Breast epithelium (tissue), 3 donors: Measurements from ENCODE around the gene PTPN18.

Experiments used
- POLR2A ChIP-seq: fragments of 450-650 bp; IDR thresholded peaks from one replicate; pipeline ENCODE4 v1.6.1; 2016; ENCODE audit warnings: antibody characterized with exemption, mild to moderate bottlenecking, moderate library complexity
- TF ChIP-seq, protein P1 (sequence below), 3 donors: fragments of 450-650 bp; IDR thresholded peaks; one replicate each; pipeline ENCODE4 v1.5.1; 2016 to 2017; ENCODE audit warnings: antibody characterized with exemption in 3 of 3, mild to moderate bottlenecking in 3 of 3, moderate library complexity in 3 of 3

- TF ChIP-seq, protein P1, sequence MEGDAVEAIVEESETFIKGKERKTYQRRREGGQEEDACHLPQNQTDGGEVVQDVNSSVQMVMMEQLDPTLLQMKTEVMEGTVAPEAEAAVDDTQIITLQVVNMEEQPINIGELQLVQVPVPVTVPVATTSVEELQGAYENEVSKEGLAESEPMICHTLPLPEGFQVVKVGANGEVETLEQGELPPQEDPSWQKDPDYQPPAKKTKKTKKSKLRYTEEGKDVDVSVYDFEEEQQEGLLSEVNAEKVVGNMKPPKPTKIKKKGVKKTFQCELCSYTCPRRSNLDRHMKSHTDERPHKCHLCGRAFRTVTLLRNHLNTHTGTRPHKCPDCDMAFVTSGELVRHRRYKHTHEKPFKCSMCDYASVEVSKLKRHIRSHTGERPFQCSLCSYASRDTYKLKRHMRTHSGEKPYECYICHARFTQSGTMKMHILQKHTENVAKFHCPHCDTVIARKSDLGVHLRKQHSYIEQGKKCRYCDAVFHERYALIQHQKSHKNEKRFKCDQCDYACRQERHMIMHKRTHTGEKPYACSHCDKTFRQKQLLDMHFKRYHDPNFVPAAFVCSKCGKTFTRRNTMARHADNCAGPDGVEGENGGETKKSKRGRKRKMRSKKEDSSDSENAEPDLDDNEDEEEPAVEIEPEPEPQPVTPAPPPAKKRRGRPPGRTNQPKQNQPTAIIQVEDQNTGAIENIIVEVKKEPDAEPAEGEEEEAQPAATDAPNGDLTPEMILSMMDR (IDR thresholded peaks at IDR 0.05) = no peak
- no peak for TF ChIP-seq POLR2A
These were observed 18.0 kb downstream of the PTPN18 start for GRCh38 chr2:130373808-130374365.
